OCI-M1 (cell line): ENCODE data around the gene BCL11A.

Source experiments
- DNase-seq: peaks from one replicate; lab custom pipeline; 2025; lab: John Stamatoyannopoulos, UW

BCL11A gene

GRCh38 chr2:60505240-60505879 is 48.1 kb downstream of the BCL11A start:
- no peak for DNase-seq

GRCh38 chr2:60504049-60504448 is 49.4 kb downstream of the BCL11A start:
- no peak for DNase-seq

DNA sequence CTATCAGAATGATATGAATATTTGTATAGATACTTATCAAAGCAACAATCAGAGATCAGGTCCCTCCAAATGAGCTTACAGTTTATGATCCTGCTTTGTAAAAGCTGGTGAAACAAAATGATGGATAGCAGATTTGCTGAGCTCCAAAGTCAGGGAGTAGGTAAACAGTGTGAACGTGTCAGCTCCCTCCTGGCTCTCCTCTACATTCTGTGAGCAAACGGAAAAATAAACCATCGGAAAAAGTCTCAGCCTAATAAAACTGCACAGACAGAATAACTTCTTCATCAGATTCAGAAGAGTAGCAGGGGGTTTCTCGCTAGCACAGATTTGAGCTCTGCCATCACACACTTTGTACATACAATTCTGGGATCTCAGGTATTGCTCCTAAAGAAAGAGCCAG is 51.3 kb downstream of the BCL11A start:
- no peak for DNase-seq

- DNase-seq = no peak
Measured at GRCh38 chr2:60500861-60501260, 52.6 kb downstream of the BCL11A start.

GRCh38 chr2:60499651-60500265 is 53.7 kb downstream of the BCL11A start:
- DNase-seq = no peak

- DNase-seq = no peak
Measured at GRCh38 chr2:60498816-60499429, 54.5 kb downstream of the BCL11A start.

DNA sequence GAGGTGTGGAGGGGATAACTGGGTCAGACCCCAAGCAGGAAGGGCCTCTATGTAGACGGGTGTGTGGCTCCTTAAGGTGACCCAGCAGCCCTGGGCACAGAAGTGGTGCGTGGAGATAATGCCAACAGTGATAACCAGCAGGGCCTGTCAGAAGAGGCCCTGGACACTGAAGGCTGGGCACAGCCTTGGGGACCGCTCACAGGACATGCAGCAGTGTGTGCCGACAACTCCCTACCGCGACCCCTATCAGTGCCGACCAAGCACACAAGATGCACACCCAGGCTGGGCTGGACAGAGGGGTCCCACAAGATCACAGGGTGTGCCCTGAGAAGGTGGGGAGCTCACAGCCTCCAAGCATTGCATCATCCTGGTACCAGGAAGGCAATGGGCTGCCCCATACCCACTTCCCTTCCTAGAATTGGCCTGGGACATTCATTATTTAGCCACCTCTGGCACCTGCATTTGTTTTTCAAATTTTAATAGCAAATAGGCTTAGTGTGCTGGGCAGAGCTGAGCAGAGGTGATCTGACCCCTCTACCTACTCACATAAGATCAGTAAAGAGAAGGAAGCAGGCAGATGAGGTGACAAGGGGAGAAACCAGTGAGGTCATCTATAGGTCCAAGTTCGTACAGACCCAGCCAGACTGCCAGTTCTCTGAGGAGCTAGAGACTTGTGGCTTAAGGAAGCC is 55.2 kb downstream of the BCL11A start:
- DNase-seq = no peak

DNA sequence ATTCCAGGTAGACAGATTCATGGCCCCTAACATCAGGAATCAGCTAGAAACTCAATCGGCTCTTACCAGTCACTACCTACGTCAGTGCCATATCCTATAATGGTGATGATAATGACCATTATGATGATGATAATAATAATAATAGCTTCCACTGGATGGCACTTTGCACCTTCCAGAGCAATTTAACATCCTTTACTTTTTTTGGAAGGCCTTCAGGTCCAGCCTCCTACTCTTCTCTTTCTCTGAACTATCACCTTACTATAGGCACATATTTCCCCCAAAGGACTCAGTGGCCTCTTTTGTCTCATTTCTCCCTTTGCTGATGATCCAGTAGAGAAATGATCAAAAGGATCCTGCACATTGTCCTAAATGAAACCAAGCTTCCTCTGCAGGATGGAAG is 56.0 kb downstream of the BCL11A start:
- DNase-seq = no peak

DNA sequence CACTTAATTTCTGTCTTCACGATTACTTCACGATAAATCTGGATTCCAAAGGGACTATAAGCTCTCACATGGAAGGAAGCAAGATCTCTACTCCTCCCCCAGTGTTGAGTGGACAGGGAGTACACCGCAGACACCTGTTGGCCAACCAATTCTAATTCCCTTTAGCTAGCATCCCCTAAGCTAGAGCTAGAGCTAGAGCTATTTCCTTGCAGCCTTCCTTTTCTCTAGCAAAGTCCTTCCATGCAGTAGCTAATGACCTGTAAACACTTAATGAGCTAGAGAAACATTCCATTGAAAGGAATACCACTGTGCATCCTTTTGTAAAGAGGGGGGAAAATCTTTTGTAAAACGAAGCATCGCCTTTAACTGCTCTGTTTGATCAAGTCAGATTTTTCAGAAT is 56.5 kb downstream of the BCL11A start:
- no peak for DNase-seq

DNA sequence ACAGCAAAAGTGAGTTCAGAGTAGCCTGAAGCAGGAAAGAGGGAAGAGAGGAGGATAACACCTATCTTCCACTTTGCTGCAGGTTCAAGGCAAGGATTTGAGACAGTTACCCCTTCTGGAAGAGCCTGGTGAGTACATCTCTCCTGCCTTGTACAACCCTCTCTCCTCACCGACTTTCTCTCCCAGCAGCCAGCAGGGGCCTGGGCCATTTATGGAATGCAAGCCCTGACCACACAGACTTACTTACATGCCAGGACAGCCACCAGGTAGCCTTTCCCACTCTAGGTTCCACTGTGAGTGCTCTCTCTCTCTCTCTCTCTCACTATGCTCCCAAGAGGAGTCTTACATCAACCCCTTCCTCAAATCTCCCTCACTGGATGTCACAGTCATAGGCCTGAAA is 57.0 kb downstream of the BCL11A start:
- DNase-seq = no peak

DNA sequence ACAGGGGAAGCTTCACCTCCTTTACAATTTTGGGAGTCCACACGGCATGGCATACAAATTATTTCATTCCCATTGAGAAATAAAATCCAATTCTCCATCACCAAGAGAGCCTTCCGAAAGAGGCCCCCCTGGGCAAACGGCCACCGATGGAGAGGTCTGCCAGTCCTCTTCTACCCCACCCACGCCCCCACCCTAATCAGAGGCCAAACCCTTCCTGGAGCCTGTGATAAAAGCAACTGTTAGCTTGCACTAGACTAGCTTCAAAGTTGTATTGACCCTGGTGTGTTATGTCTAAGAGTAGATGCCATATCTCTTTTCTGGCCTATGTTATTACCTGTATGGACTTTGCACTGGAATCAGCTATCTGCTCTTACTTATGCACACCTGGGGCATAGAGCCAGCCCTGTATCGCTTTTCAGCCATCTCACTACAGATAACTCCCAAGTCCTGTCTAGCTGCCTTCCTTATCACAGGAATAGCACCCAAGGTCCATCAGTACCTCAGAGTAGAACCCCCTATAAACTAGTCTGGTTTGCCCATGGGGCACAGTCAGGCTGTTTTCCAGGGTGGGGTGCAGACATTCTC is 58.3 kb downstream of the BCL11A start:
- no peak for DNase-seq

- DNase-seq = no peak
Measured at GRCh38 chr2:60493804-60494387, 59.6 kb downstream of the BCL11A start.

DNA sequence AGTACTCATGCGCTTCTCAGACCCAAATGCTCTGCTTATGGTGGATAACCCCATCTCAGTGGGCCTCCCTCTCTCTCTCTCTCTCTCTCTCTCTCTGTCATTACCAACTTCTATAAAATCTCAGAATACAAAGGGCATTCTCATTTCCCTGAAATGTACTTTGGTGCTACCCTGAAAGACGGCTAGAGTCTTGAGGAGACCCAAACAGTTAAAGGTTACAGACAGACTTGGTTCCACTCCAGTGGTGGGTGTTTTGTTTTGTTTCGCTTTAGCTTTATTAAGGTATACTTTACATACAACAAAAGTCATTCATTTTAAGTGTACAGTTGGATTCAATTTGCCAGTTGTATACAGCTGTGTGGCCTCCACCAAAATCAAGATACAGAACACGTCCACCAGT is 60.9 kb downstream of the BCL11A start:
- DNase-seq = no peak

- DNase-seq = no peak
Measured at GRCh38 chr2:60490848-60491247, 62.6 kb downstream of the BCL11A start.

DNA sequence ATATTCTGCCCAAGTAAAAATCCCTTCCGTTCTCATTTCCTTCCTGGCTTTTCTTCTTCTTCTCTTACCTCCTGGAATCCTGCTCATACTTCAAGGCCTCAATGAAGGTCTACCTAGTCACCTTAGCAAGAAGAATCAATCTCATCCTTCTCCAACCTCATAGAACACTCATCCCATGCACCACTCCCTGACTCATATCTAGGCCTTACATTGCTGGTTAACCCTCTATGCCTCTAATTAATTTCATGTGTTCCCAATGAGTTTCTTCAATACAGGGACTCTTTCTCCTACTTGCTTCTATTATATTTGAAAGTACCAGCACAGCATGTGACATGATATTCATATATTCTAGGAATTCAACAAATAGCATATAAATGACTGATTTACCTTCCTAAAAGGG is 63.0 kb downstream of the BCL11A start:
- no peak for DNase-seq

- no peak for DNase-seq
Measured at GRCh38 chr2:60489289-60489688, 64.2 kb downstream of the BCL11A start.

GRCh38 chr2:60488291-60488690 is 65.2 kb downstream of the BCL11A start:
- DNase-seq = no peak

DNA sequence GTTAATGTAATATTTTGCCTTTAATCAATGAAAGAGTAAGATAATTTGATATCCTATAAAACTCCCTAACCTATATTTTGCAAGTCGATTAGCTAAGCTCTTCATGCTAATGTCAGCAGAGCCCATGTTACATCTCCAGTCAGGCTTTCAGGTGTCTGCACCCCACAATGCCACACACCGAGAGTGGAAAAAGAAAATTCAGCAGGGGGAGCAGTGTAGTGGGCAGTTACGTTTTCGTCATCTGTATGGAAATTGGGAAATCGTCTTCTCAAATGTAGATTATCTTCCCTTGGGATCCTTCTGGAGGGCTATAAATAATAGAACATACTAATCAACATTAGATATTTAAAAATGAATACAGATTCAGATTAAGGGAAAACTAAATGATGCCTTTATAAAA is 66.3 kb downstream of the BCL11A start:
- no peak for DNase-seq

- DNase-seq = no peak
Measured at GRCh38 chr2:60486551-60486950, 66.9 kb downstream of the BCL11A start.

DNA sequence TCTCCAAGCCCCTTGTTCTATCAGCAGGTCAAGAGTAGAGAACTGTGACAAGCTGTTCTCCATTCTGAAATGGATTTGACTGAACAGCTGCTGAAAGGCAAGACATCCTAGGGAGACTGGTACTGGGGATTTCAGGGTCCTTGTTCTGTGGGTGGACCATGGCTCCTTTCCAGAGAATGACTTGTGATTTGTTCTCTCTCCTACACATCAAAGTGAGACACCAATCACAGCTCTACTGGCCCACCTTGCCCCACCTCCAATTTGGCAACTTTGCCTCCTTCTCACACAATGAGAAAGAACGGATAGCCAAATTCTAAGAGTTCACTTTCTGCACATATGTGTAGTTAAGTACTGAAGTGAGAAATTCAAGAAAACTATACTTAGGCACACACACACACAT is 67.4 kb downstream of the BCL11A start:
- DNase-seq = no peak

- no peak for DNase-seq
Measured at GRCh38 chr2:60485550-60485949, 67.9 kb downstream of the BCL11A start.

DNA sequence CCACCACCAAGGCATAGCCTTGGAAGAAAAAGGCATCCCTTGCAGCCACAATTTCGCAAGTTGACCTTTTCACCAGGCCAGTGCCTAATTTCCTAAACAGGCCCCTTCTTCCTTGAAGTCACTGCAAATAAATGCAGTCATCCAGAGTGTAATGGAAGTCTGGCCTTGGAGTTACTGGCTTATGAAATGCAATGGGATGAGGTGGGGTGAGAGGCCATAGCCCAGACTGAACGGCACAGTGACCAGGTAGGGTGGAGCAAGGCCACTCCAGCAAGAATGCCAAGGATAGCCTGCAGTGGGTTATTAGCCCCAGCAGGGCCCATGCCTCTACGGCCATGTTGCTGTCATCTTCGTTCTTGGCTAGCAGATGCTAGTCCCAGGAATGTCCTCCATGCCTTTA is 68.4 kb downstream of the BCL11A start:
- no peak for DNase-seq
